HG03280 (cell line): ENCODE results near the gene PTGS1.
A peak's percentile ranks its signal among the peaks of the same experiment; 100 is the strongest.
"Not testable (repeated sequence)": the region's sequence is repeated elsewhere in the genome, so short reads cannot be mapped to it uniquely, and the experiment has no call there.

Experiments
- ATAC-seq: cut with Tn5 transposase; IDR thresholded peaks from one replicate; pipeline ENCODE4 v1.9.1; 2021; ENCODE audit warnings: mild to moderate bottlenecking, moderate library complexity; ENCODE audit not compliant: unreplicated experiment

PTGS1 gene

DNA sequence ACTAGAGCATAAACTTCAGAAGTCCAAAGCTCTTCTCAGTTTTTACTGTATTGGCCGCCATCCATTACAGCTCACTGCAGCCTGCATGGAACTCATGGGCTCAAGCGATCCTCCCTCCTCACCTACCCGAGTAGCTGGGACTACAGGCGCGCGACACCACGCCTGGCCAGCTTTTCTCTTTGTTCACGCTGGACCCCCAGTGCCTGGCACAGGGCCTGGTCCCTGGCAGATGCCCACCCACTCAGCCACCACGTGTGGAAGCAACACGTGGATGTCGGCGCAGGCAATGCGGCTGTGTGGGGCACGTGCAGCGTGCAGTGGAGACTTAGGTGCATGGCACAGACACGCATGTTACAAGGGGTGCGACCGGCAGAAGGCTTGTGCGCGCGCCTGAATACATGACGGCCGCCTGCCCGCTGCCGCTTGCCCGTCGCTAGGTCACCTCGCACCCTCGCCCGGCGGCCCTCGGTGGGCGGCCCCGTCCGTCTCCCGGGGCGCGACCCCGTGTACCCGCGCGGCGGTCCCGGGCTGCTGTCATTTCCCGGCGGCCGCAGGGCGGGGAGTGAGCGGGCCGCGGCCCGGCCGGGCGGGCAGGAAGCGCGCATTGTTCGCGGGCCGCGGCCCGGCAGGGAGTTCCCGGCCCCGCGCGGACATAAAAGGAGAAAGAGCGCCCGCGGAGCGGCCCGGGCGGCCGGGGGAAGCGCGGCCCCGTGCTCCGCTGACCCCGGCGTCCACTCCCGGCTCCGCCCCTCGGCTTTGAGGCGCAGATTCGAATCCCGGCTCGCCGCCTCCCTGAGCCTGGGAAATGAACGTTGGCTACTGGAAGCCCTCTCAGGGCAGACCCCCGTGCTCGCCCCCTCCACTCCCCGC lies 24.1 kb upstream of the PTGS1 start:
- no peak for ATAC-seq

DNA sequence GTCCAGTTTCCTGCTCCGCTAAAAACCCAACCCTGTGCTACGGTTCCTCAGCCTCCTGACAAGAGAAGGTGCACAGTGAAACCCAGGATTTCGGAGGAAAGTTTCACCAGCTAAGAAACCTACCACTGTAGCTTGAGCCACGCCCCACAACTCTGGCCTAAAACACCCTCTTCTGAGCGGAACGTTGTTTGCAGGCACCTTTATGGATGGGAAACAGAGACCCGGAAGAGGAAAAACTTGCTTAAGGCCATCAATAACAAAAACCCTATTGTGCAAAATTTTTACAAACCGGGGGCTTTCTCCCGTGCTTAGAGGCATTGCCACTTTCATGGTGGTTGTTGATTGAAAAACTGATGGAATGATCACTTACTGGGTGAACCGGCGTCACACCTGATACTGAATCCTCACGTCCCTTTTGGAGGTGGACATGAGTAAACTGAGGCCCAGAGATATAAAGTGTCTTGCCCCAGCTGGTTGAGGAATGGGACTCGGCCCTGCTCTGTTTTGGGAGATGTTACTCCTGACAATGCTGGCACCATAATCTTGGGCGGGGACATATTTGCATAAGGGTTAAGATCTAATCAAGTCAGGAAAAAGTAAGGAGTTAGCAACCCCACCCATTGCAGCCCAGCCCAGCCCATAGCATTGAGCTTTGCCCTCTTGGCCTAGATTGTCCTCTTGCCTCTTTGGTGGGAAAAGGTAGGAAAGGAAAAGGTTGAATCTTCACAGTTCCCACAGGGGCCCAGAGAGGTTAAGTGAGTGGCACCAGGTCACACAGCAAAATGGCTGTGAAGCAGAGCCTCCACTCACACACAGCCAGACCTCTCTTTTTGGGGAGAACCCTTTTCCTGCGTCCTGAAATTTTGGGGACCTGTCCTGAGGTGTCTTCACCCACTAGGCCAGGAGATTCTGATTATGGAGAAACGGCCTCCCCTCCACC lies 23.2 kb upstream of the PTGS1 start:
- ATAC-seq = no peak

DNA sequence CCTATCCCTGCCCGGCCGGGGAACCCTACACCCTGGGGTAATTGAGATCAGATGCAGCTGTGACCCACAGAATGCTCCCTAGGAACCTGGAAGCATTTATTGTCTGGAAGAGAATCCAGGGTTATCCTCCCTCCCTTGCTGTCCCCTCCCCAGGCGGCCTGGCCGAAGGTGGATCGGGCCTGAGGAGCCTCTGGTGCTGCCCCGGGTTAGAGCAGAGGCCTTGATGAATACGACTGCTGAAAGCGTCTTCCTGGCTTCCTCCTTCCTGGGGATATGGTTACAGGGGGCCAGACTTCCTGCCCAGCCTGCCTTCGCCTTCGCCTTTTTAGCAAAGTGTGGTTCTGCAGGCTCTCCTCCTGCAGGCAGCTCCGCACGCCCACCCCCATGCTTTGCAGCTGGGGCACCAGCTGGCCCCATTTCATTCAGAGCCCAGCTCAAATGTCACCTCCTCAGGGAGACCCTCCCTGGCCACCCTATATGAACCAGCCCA lies 22.5 kb upstream of the PTGS1 start:
- ATAC-seq = no peak

DNA sequence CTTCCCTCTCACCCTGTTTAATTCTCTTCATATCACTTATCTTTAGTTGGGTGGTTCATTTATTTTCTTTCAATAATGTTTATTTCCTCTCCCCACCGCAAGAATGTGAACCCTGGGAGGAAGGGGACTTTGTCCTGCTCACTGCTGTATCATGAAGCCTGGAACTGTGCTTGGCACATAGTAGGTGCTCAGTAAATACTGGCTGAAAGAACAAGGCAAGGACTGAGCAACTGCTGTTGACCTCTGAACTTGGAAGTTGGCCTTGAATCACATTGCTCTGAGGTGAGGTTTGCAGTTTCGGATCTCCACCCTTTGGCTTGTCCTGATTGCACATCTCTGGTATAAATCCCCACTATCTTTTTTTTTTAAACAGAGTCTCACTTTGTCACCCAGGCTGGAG lies 22.0 kb upstream of the PTGS1 start:
- no peak for ATAC-seq

DNA sequence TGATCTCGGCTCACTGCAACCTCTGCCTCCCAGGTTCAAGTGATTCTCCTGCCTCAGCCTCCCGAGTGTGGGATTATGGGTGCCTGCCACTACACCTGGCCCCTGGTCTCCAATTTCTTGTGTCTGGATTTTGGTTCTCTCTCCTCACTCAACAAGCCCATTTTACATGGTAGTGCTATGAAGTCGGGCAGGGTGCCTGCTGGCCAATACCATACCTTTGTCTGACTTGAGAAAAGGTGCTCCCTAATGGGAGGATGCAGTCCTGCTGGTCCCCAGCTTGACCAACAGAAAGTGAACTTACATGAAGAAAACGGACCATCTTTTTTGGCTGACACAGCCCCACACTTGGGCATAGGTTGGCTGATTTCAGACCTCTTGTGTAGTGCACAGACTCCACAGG lies 21.6 kb upstream of the PTGS1 start:
- no peak for ATAC-seq

DNA sequence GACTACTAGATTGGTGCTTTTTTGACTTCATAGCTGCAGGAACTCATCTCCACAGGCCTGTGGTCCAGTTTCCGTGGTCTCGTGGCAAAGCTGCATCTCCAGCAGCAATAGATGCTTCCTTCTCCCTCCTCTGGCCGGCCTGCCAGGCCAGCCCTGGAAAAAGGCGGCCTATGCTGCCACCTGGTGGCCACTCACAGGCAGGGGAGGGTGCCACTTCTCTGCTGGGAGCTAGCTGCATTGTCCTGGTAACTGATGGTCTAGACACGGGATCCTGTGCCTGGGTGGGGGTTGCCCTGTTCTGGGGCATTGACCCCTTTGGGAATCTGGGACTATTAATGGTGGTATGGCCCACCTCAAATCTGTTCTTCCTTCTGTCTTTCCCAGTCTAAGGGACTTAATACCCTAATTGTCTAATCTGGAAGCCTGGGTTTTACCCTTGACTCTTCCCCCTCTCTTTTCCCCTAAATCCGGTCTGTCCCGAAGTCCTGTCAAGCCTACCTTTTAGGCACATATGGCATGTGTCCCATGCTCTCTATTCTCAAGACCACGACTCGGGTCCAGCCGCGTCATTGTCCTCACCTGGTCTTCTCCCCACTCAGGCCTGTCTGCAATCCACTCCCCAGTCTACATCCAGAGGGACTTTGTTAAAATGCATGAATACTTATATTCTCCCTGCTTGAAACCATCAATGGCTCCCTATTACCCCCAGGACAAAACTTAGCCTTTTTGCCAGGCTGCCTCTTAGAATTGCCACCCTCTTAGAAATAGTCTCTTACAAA lies 20.1 kb upstream of the PTGS1 start:
- peak; percentile 85 for ATAC-seq

DNA sequence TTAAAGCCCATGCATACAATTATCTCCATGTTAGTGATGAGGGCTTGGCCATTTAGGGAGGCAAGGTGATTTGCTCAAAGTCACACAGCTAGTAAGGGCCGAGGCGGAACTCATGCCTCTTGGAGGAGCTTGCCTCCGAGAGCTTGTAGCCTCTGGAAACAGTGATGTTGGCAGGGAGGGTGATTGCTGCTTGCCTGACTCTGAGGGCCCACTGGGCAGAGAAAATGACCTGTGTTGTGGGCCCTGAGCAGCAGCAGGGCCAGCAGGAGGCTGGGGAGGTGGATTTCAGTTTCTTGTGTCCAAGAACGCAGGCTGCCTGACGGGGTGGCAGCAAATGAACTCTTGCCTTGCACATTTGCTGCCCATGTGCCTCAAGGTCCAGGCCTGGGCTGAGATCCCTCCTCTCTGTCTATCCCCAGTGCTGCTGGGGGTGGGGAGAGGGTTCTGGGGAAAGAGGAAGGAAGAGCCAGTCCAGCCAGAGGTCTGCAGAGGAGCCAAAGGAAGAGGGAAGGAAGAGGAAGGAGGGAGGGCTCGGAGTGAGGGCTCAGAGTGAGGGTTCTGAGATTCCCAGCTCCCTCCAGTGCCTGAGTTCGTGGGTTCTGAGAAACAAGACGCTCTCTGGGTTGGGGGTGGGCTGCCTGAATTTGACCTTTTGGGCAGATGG lies 16.2 kb upstream of the PTGS1 start:
- ATAC-seq = no peak

DNA sequence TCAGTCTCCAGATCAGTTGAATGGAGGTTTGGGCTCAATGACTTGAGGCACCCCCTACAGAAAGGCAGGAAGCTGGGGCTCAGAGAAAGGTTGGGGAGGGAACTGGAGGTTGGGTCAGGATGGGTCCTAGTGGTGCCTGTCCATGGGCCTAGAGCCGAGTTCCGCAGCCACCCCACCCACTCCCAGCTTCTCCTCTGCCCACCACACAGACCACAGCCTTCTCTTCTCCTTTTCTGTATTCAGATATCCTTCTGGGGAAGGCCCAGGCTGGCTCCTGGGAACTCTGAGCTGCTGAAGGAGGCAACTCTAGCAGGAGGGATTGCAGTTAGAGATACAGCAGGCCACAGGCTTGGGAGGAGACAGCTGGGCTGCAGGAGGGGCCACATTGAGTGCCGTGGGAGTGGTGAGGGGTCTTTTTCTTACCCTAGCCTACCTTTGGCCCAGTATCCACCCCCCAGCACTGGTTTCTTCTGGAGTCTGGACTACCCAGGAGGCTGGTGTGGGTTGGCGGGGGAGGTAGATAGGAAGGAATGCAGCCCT lies 15.4 kb upstream of the PTGS1 start:
- ATAC-seq = no peak

DNA sequence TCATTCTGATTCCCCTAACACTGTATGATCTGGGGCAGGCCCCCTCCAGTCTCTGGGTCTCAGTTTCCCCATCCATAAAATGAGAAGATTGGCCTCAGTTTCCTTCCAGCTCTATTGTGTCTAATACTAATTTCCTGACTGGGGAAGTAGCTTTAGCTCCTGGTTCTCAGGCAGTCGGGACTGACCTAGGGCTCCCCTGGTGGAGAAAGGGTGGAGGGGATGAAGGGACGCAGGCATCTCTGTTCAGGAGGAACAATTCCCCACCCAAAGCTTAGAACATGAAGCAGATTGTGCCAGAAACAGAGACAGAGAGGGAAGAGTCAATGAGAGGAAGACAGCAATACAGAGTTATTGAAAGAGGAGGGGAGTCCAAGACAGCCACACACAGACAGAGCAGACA lies 14.2 kb upstream of the PTGS1 start:
- ATAC-seq = no peak

DNA sequence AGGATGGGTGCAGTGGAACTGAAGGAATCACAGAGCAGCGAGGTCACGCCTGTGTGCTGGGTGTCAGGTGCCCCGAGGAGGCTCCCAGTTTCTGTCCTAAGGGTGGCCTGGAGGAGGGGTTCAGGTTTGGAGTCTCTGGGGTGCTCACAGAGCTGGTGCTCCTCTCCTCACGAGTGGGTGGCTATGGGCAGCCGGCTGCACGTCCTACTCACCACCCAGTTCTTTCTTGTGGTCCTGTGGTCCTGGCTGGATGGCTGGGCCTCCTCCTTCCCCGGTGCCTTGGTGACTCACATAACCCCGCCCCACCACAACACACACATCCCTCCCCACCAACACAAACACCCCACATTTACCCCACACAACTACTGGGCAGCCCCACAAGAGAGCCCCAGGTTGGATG lies 9.9 kb upstream of the PTGS1 start:
- no peak for ATAC-seq

DNA sequence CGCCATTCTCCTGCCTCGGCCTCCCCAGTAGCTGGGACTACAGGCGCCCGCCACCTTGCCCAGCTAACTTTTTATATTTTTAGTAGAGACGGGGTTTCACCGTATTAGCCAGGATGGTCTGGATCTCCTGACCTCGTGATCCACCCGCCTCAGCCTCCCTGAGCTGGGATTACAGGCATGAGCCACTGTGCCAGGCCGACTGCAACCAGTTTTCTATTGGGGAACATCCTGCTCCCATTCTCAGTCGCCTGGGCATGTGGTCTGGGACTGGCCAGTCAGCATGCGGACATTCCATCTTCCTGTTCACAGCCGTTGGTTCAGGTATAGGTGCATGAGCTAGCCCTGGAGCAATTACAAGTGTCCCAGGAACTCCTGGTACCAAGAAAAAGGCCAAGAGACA lies 7.7 kb upstream of the PTGS1 start:
- not testable (repeated sequence) for ATAC-seq

DNA sequence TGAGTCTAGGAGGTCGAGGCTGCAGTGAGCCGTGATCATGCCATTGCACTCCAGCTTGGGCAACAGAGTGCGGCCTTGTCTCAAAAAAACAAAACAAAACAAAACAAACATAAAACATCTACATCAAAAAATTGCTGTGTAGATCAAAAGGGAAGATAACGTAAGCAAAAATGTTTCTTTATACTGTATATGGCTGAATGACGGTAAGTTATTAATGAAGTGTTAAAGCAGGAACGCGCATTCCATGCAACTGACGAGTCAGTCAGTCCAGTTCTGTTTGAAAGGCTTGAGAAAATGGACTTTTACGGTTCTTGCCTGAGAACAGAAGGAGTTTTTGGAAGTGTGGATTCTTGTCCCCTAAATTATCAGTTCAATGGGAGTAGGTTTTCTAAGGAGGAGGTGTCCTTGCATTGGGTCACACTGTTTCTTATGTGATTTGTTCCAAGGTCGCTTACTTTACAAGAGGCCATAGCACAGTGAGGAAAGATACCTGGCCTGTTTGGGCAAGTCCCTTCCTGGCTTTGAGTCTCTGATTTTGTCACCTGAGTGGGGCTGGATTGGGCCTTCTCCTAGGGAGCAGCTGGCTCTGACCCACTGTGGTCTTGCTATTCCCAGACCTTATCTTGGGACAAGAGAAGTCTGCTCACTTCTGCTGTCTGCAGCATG lies 6.6 kb upstream of the PTGS1 start:
- no peak for ATAC-seq

DNA sequence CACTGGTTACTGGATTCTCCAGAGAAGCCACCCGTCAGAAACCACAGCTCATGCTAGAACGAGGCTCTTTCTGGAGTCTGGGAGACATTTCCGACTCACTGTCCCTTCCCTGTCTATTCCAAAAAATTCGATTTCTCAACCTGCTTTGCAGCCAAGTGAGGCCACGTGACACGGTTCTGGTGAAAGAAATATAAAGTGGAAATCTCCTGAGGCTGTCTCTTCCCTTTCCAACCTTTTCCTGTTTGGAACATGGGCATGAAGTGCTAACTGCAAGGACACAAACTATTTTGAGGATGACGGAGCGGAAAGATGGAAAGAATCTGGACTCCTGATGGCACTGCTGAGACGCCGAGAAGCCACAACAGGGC lies 6.1 kb upstream of the PTGS1 start:
- ATAC-seq = no peak

DNA sequence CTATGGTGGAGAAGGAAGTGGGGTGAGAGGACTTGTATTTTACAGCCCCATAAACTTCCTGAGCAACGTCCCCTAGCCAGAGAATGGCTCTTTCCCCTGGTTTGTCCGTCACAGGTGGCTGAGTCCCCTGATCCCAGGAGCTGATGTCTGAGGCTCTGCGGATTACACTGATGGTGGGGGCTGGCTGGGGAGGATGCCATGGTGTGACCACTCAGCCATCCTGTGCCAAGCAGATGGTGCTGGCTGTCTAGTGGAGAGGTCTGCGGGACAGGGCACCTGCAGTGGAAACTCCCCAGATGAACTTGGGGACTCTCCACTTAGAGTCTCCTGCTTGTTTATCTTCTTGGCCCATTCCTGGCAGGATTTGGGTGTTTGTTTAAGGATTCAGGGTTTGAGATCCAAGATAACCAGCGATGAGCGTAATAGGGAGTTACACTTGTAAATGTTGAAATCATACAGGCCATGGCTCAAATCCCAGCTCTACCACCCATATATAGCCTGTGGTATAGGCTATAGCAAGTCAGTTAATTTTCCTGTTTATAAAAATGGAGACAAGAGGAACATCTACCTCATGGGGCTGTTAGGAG lies 4.7 kb upstream of the PTGS1 start:
- ATAC-seq = no peak

DNA sequence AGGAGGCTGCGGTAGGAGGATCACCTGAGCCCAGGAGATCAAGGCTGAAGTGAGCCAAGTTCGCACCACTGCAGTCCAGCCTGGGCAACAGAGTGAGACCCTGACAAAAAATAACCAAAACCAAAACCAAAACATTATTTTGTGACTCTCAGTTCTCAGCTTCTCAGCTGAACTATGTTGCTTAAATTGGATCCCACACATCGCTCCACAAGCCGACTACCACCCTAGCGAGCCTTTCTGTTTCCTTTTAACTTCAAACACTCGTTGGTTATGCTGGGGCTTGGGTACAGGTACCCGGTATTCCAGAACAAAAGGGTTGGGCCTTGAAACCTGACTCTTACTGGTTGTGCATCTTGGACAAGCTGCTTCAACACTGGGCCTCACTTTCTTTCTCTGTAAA lies 3.8 kb upstream of the PTGS1 start:
- no peak for ATAC-seq

DNA sequence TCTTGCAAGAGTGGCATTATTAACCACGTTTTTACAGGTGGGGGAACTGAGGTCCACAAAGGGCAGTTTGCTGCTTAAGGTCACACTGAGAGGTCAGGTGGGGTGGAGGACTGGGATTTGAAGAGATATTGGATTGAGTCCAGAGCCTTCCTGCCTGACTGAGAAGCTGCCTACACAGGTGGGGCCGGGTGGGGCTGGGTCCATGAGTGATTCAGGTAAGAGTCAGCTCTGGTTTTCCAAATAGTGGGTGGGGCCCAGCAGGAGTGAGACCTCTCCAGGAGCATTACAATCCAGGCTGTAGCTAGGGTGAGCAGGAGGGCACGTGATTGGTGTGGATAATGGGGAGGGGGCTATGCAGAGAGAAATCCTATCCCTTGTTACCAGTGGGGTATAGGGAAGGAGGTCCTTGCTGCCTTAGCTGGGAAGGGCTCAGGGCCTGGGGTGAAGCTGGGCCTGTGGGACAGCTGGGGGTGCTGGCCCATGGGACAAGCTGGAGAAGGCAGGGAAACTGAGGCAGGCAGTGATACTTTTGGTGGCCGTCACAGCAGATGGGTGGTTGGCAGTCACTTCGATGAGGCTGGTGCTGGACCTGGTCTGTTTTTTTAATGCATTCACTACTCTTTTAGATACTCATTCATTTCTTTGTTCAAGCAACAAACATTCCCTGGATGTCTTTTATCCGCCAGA lies 2.9 kb upstream of the PTGS1 start:
- ATAC-seq = no peak

DNA sequence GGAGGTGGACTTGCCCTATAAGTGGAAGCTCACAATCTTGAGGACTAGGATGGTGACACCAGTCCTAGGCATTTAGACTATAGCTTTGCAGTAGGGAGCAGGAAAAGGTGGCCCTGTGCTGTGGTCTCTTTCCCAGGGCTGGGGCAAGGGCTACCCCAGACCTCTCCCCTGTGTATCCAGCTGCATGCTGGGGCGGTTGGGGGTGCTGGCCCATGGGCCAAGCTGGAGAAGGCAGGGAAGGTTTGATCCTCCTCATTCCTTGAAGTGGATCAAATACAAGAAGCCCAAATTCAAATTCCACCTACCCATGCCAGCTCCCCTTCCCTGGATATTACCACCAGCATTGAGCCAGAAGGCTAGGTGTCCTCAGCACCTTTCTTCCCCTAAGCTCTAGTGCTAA lies 2.2 kb upstream of the PTGS1 start:
- no peak for ATAC-seq

DNA sequence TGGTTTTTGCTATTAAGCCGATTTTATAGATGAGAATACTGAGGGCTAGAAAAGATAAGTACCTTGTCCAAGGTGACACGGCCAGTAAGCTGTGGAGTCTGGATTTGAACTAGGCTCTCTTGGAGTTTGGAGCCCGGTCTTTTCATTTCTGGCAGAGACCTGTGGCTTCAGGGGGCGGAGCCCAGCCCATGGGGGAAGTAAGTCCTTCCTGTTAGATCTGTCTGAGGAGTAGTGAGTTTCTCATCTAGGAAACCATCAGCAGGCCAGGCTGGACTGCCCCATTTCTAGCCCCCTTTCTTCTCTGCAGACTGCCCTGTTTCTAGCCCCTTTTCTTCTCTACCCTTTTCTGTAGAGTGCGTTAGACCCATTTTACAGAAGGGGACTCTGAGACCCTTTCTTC lies 521 bp upstream of the PTGS1 start:
- ATAC-seq = no peak

DNA sequence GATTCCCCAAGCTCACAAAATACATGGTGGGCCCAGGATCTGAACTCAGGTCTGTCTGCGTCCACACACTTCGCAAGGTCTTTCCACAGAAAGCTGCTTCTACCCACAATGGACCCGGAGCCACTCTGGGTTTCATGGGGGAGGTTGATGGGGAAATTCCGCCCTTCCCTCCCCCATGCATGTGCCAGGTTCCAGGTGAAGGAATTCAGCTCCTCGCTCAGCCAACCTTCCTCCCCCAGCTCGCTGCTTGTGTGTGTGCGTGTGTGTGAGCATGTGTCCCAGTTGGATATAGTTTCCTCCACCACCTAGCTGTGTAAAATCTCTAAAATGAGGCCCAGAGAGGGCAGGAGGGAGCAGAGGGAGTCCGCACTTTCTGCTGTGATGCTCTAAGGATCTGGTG lies 1.0 kb downstream of the PTGS1 start:
- ATAC-seq = no peak
